ENCODE results near the gene ABCC4.
"Not testable (repeated sequence)": the region's sequence is repeated elsewhere in the genome, so short reads cannot be mapped to it uniquely, and the experiment has no call there.

The ABCC4 gene

DNA sequence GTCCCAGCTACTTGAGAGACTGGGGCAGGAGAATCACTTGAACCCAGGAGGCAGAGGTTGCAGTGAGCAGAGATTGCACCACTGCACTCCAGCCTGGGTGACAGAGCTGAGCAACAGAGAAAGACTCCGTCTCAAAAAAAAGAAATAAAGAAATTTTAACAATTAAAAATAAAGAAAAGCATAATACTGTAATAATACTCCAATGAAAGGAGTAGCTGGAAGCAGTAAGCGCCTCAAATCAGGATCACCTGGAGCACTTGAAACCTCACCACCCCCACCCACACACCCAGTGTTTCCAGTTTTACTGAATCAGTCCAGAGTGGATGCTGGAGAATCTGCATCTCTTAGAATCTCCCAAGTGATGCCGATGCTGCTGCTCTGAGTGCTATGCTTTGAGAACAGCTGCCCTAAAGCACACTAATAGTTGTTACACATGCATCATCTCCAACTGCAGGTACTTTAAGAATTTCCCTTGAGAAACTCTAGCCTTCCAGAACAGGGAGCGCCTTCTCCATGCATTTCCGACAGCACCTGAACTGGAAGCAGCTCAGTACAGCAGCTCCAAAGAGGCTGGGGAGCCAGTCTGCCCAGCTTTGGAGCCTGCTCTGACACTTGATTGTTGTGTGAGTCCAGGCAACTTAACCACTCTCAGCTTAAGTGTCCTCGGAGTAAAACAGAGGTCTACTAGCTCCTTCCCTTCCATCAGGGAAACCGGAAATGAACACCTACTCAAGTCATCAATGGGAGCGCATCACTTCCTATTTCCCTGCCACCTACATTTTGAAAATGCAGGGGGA is 2.9 kb downstream of the ABCC4 start:
- no peak for DNase-seq

- DNase-seq: peak; percentile 1
Measured at GRCh38 chr13:95296326-95296925, 4.8 kb downstream of the ABCC4 start.

GRCh38 chr13:95295026-95295425 is 6.2 kb downstream of the ABCC4 start:
- DNase-seq: no peak

DNA sequence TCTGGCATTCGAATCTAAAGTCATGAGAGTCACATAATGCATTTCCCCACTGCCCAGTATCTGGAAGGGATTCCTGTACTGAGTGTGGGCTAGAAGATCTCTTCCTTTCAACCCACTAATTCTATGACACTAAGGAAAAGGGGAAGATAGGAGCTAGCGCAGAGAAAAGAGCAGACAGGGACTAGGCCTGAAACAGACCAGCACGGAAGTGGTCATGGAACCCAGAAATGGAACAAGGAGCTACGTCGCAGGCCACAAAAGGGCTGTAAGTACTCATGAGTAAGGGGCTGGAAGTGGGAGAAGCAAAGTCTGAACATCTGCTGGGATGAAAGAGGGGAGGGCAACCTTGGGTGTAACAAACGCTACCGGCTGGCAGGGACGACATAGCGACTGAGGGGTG is 8.6 kb downstream of the ABCC4 start:
- DNase-seq: no peak

DNA sequence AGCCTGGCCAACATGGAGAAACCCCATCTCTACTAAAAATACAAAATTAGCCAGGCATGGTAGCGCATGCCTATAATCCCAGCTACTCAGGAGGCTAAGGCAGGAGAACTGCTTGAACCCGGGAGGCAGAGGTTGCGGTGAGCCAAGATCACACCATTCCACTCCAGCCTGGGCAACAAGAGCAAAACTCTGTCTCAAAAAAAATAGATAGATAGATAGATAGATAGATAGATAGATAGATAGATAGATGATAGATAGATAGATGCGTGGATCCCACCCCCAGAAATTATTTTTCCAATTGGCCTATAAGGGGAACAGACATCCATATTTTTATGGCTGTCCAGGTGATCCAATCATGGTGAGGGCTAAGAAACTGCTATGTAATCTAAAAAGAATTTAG is 11.3 kb downstream of the ABCC4 start:
- DNase-seq: not testable (repeated sequence)

GRCh38 chr13:95289020-95289444 is 12.2 kb downstream of the ABCC4 start:
- no peak for DNase-seq

DNA sequence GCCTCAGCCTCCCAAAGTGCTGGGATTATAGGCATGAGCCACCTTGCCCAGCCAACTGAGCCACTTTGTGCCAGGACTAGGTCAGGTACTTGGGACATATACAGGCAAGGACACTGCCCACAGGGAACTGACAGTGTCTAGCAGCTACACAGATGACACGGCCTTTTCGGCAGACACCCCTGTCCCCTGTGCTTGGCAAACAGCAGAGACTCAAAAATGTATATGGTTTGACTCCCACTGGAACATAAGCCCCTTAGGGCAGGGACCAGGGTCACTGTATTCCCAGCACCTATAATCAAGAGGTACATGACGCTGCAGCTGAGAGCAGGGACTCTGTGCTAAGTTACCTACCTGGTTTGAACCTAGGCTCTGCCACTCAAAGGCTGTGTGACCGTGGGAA is 16.8 kb downstream of the ABCC4 start:
- no peak for DNase-seq

- DNase-seq: no peak
Measured at GRCh38 chr13:95279016-95279415, 22.2 kb downstream of the ABCC4 start.

GRCh38 chr13:95276037-95276505 is 25.2 kb downstream of the ABCC4 start:
- DNase-seq: no peak

- DNase-seq: no peak
Measured at GRCh38 chr13:95275322-95276036, 25.8 kb downstream of the ABCC4 start.

DNA sequence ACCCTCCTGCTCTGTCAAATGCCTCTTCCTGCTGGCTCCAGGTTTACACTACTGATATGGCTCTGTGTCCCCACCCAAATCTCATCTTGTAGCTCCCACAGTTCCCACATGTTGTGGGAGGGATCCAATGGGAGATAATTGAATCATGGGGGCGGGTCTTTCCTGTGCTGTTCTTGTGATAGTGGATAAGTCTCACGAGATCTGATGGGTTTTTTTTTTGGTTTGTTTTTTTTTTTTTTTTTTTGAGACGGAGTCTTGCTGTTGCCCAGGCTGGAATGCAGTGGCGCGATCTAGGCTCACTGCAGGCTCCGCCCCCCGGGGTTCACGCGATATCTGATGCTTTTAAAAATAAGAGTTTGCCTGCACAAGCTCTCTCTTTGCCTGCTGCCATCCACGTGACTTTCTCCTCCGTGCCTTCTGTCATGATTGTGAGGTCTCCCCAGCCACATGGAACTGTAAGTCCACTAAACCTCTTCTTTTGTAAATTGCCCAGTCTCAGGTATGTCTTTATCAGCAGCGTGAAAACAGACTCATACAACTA is 27.6 kb downstream of the ABCC4 start:
- not testable (repeated sequence) for DNase-seq

GRCh38 chr13:95272076-95272475 is 29.2 kb downstream of the ABCC4 start:
- DNase-seq: not testable (repeated sequence)

- DNase-seq: no peak
Measured at GRCh38 chr13:95269756-95270155, 31.5 kb downstream of the ABCC4 start.

GRCh38 chr13:95268343-95269065 is 32.7 kb downstream of the ABCC4 start:
- not testable (repeated sequence) for DNase-seq

DNA sequence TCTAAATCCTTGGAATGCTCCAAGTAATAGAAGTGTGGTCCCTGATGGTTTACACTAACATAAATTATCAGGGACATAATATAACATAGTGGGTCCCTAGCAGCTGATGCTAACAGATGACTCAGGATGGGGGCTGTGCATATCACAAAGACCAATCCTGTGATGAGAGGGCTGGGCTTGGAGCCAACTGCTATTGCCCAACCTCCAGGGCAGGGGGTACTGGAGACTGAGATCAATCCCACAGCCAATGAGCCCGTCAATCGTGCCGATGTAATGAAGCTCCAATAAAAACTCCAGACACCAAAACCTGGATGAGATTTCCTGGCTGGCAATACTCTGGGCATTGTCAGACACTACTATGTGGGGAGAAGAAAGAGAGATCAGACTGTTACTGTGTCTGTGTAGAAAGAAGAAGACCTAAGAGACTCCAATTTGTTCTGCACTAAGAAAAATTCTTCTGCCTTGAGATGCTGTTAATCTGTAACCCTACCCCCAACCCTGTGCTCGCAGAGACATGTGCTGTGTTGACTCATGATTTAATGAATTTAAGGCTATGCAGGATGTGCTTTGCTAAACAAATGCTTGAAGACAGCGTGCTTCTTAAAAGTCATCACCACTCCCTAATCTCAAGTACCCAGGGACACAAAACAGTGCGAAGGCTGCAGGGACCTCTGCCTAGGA is 33.4 kb downstream of the ABCC4 start:
- DNase-seq: no peak

DNA sequence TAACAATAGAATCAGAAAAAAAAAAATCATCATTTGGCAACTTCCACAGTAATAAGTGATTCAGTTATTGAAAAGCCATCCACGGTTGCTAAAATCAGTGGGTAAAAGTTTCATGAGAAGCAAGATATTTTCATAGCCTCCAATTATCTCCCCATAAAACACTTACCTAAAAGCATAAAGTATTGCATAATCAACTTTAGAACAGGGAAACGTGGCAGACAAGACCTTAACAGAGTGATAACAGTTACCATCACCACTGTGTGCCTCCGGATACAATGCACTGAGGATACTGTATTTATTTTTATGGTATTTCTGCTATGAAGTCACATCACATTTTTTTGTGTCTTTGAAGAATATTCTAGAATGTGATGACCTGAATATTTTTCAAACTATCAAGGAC is 37.0 kb downstream of the ABCC4 start:
- DNase-seq: no peak

DNA sequence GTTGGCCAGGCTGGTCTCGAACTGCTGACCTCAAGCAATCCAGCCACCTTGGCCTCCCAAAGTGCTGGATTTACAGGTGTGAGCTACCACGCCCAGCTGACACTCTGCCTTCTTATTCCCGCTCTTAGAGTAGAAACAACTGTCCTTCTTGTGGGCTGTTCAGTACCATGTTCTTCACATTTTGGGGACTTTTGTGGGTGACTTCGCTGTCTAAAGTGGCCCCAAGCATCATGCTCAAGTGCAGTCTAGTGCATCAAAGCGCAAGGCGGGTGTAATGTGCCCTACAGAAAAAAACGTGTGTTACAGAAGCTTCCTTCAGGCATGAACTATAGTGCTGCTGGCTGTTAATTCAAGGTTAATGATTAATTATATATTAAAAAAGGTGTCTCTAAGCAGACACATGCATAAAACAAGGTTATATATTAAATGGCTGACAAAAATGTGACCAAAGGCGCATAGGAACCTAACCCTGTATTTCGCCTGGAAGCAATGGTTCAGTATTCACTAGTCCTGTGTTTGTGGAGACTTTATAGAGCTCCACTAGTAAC is 38.3 kb downstream of the ABCC4 start:
- no peak for DNase-seq

GRCh38 chr13:95261956-95262355 is 39.3 kb downstream of the ABCC4 start:
- DNase-seq: no peak

DNA sequence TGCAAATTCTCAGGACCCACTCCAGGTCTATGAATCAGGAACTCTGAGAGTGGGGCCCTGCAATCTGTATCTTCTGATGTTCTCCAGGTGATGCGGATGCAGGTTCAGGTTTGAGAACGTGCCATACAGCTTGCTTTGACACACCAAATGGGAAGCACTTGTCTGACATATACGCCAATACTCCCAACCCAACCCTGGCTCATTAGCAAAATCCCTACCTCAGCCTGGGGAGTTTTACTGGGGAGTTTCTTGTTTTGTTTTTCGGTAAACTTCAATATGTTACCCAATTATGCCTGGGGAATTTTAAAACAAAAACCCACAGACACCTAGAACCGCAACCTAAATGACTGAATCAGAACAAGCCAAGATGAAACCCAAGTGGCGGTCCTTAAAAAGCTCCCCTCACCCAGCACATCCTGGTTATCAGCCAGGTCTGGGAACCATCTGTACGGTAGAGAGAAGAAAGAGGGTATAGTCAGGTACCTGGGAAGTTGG is 41.2 kb downstream of the ABCC4 start:
- DNase-seq: no peak

GRCh38 chr13:95258619-95259194 is 42.5 kb downstream of the ABCC4 start:
- no peak for DNase-seq

DNA sequence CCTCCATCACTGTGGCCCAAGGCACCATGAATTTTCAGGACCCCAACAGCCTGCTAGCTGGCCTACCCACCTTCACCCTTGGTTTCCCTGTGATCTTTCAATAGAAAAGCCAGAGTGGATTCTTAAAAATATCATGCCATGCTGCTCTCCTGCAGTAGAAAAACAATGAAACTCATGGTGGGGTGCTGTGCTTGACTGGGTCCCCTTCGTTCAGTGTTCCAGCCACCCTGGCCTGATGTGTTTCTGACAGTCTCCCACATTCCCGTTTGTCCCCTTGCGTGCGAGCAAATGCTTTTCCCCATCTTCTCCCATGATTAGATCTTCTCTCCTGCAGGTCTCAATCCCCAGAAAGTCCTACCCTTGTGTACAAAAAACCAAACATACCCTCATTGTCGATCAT is 43.2 kb downstream of the ABCC4 start:
- no peak for DNase-seq
